ENCODE measurements around the gene BNIP5.

The BNIP5 gene

DNA sequence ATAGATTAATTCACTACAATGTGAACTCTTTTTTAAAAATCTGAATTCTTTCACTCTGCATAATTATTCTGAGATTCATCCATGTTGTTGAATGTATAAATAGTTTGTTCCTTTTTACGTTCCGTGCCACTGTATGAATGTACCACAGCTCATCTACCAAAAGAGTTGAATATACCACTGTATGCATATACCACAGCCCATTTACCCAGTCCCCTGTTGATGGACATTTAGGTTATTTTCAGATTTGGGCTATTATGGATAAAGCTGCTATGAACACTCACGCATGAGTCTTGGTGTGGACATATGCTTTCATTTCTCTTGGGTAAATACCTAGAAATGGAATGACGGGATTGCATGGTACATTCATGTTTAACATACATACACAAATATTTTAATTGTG is 38.7 kb downstream of the BNIP5 start:
- Histone ChIP-seq H3K36me3 (ENCODE audit: insufficient read depth, low read length) (no peaks in the 10 kb centered on the region), H3K27me3 (ENCODE audit: insufficient read depth, low read length, poor library complexity) (peaks cover 17% of the 10 kb centered on the region), H3K4me2 (ENCODE audit: insufficient read depth, low read length) (no peak overlapping the region), H3K9me3 (ENCODE audit: insufficient read depth, low read length, severe bottlenecking) (no peaks in the 10 kb centered on the region), H3K27ac (ENCODE audit: low read length) (no peak overlapping the region), H3K79me2 (ENCODE audit: insufficient read depth, low read length) (no peaks in the 10 kb centered on the region), H3K9ac (ENCODE audit: low read depth, low read length) (no peak overlapping the region), H3K4me1 (ENCODE audit: insufficient read depth, low read length) (no peaks in the 10 kb centered on the region), H4K20me1 (ENCODE audit: insufficient read depth, low read length) (no peaks in the 10 kb centered on the region; the same call in 1 of the 2 replicates), H2AFZ (ENCODE audit: low read depth, low read length) (no peak overlapping the region), H3K4me3 (ENCODE audit: low read depth in 1 of 2, low read length in 2 of 2) (no peak overlapping the region)
- ATAC-seq (ENCODE audit: insufficient read depth, low read depth) = no peak
- no peak for DNase-seq
- TF ChIP-seq, protein P1, sequence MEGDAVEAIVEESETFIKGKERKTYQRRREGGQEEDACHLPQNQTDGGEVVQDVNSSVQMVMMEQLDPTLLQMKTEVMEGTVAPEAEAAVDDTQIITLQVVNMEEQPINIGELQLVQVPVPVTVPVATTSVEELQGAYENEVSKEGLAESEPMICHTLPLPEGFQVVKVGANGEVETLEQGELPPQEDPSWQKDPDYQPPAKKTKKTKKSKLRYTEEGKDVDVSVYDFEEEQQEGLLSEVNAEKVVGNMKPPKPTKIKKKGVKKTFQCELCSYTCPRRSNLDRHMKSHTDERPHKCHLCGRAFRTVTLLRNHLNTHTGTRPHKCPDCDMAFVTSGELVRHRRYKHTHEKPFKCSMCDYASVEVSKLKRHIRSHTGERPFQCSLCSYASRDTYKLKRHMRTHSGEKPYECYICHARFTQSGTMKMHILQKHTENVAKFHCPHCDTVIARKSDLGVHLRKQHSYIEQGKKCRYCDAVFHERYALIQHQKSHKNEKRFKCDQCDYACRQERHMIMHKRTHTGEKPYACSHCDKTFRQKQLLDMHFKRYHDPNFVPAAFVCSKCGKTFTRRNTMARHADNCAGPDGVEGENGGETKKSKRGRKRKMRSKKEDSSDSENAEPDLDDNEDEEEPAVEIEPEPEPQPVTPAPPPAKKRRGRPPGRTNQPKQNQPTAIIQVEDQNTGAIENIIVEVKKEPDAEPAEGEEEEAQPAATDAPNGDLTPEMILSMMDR (IDR thresholded peaks at IDR 0.05; ENCODE audit: borderline replicate concordance, extremely low read depth, low read length, poor library complexity, severe bottlenecking) = no peak
- no peak for TF ChIP-seq EZH2 (IDR thresholded peaks at IDR 0.05; ENCODE audit: borderline replicate concordance, low read depth, low read length, severe bottlenecking)

DNA sequence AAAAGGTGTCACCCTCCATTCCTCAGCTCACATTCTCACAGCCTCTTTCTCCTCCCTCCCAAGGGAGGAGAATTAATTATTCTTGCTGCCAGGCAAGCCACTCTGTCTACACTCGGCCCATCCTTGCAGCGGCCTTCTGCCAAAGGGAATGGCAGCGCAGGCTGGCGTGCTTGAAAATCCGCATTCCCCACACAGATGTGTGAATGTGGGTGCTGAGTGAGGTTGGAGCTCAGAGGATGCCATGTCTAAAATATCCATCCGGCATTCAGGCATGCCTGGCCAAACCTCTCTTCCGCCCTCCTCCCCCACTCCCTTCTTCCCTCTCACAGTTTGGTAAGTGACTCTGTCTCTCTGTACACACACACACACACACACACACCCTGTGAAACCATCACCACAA is 39.2 kb downstream of the BNIP5 start:
- H3K27ac ChIP-seq (ENCODE audit: low read length) = no peak overlapping the region
- no peaks in the 10 kb centered on the region for H3K79me2 ChIP-seq (ENCODE audit: insufficient read depth, low read length)
- H3K9me3 ChIP-seq (ENCODE audit: insufficient read depth, low read length, severe bottlenecking) = no peaks in the 10 kb centered on the region
- no peak overlapping the region for H2AFZ ChIP-seq (ENCODE audit: low read depth, low read length)
- no peak overlapping the region for H3K4me2 ChIP-seq (ENCODE audit: insufficient read depth, low read length)
- H4K20me1 ChIP-seq (ENCODE audit: insufficient read depth, low read length) = no peaks in the 10 kb centered on the region; the same call in 1 of the 2 replicates
- H3K9ac ChIP-seq (ENCODE audit: low read depth, low read length) = no peak overlapping the region
- no peaks in the 10 kb centered on the region for H3K36me3 ChIP-seq (ENCODE audit: insufficient read depth, low read length)
- ATAC-seq (ENCODE audit: insufficient read depth, low read depth) (no peak), DNase-seq (no peak)
- peaks cover 17% of the 10 kb centered on the region for H3K27me3 ChIP-seq (ENCODE audit: insufficient read depth, low read length, poor library complexity)
- H3K4me1 ChIP-seq (ENCODE audit: insufficient read depth, low read length) = no peaks in the 10 kb centered on the region
- no peak for TF ChIP-seq EZH2 (IDR thresholded peaks at IDR 0.05; ENCODE audit: borderline replicate concordance, low read depth, low read length, severe bottlenecking)
- TF ChIP-seq, protein P1 (IDR thresholded peaks at IDR 0.05; ENCODE audit: borderline replicate concordance, extremely low read depth, low read length, poor library complexity, severe bottlenecking) = no peak
- H3K4me3 ChIP-seq (ENCODE audit: low read depth in 1 of 2, low read length in 2 of 2) = no peak overlapping the region

DNA sequence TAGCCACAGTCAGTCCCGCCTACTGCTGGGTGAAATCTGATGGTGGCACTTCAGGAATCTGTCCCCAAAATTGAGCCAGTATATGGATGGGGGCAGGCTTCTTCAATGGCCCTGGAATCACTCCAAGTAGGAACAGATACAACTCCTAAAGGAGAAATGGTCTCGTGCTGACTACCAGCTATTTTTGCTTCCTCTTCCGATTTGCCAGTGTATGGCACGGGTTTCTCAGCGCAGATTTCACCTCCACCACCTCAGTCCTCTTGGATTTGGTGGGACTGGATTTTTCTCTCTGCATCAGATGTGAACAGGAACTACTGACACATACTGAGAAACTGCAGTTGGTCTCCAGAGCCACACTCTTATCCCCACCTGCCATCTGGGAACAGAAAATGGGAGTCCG is 39.6 kb downstream of the BNIP5 start:
- Histone ChIP-seq H3K27me3 (ENCODE audit: insufficient read depth, low read length, poor library complexity) (peaks cover 17% of the 10 kb centered on the region), H2AFZ (ENCODE audit: low read depth, low read length) (no peak overlapping the region), H3K4me3 (ENCODE audit: low read depth in 1 of 2, low read length in 2 of 2) (no peak overlapping the region), H3K36me3 (ENCODE audit: insufficient read depth, low read length) (no peaks in the 10 kb centered on the region), H3K9ac (ENCODE audit: low read depth, low read length) (no peak overlapping the region), H3K27ac (ENCODE audit: low read length) (no peak overlapping the region), H3K79me2 (ENCODE audit: insufficient read depth, low read length) (no peaks in the 10 kb centered on the region), H3K4me1 (ENCODE audit: insufficient read depth, low read length) (no peaks in the 10 kb centered on the region), H3K4me2 (ENCODE audit: insufficient read depth, low read length) (no peak overlapping the region), H4K20me1 (ENCODE audit: insufficient read depth, low read length) (no peaks in the 10 kb centered on the region; the same call in 1 of the 2 replicates), H3K9me3 (ENCODE audit: insufficient read depth, low read length, severe bottlenecking) (no peaks in the 10 kb centered on the region)
- ATAC-seq (ENCODE audit: insufficient read depth, low read depth) = no peak
- TF ChIP-seq, protein P1 (IDR thresholded peaks at IDR 0.05; ENCODE audit: borderline replicate concordance, extremely low read depth, low read length, poor library complexity, severe bottlenecking) = no peak
- TF ChIP-seq EZH2 (IDR thresholded peaks at IDR 0.05; ENCODE audit: borderline replicate concordance, low read depth, low read length, severe bottlenecking) = no peak
- DNase-seq = no peak

GRCh38 chr6:36296240-36296639 is 40.4 kb downstream of the BNIP5 start:
- DNase-seq = no peak

More at GRCh38 chr6:36296240-36296639, 40.4 kb downstream of the BNIP5 start:
- H3K4me1 ChIP-seq (ENCODE audit: insufficient read depth, low read length) = no peaks in the 10 kb centered on the region
- no peak overlapping the region for H3K27ac ChIP-seq (ENCODE audit: low read length)
- no peaks in the 10 kb centered on the region for H3K79me2 ChIP-seq (ENCODE audit: insufficient read depth, low read length)
- no peak overlapping the region for H2AFZ ChIP-seq (ENCODE audit: low read depth, low read length)
- TF ChIP-seq, protein P1 (IDR thresholded peaks at IDR 0.05; ENCODE audit: borderline replicate concordance, extremely low read depth, low read length, poor library complexity, severe bottlenecking) = no peak
- TF ChIP-seq EZH2 (IDR thresholded peaks at IDR 0.05; ENCODE audit: borderline replicate concordance, low read depth, low read length, severe bottlenecking) = no peak
- no peaks in the 10 kb centered on the region; the same call in 1 of the 2 replicates for H4K20me1 ChIP-seq (ENCODE audit: insufficient read depth, low read length)
- H3K9me3 ChIP-seq (ENCODE audit: insufficient read depth, low read length, severe bottlenecking) = no peaks in the 10 kb centered on the region
- no peak overlapping the region for H3K4me3 ChIP-seq (ENCODE audit: low read depth in 1 of 2, low read length in 2 of 2)
- no peak for ATAC-seq (ENCODE audit: insufficient read depth, low read depth)
- peaks cover 17% of the 10 kb centered on the region for H3K27me3 ChIP-seq (ENCODE audit: insufficient read depth, low read length, poor library complexity)
- H3K4me2 ChIP-seq (ENCODE audit: insufficient read depth, low read length) = no peak overlapping the region
- no peak overlapping the region for H3K9ac ChIP-seq (ENCODE audit: low read depth, low read length)
- H3K36me3 ChIP-seq (ENCODE audit: insufficient read depth, low read length) = no peaks in the 10 kb centered on the region
